Fibroblast of the aortic adventitia (primary cell): ENCODE measurements around the gene SYTL2. TPM values are rescaled to one million over a fixed set of nuclear protein-coding genes. Genes with fewer than 3 reads are reported as not detected.

Experiments used
- DNase-seq: peaks from one replicate; pipeline ENCODE4 v3.0.0-alpha.2; 2010; ENCODE audit warnings: low read depth
- H3K4me3 ChIP-seq: 2 replicates; pipeline ENCODE4 v1.5.1; 2011; ENCODE audit warnings: low read depth, mild to moderate bottlenecking, control low read depth, low read length, moderate library complexity
- CTCF ChIP-seq: IDR thresholded peaks from 2 replicates; pipeline ENCODE4 v1.5.1; 2011; ENCODE audit warnings: mild to moderate bottlenecking, low read length, control low read depth, inconsistent platforms; ENCODE audit not compliant: insufficient read depth
- total RNA-seq: library from RNA; depleted of rRNA; stranded (reverse); fragments of >200 nt; gene quantifications from 2 replicates; pipeline ENCODE4 v1.2.3, GENCODE V29; 2012; ENCODE audit warnings: low replicate concordance

Gene SYTL2
- total RNA-seq, 1 donor = 5.2 TPM

DNA sequence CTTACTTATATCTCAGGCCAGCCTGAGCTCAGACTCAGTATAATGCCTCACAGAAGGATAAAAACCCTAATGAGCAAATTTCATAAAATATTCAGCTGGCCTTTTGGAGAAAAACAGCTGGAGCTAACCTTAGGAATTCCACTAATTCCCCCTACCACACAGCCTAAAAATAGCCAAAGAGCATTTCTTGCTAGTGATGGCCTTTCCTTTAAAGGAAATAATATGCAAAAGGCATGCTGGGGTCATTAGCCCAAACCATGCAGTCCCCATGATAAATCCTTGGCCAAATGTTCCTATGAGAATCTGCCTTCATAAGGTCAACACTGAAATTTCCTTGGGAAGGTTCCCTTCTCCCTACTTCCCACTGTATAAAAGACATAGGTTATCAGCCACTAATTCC, 38.2 kb downstream of the SYTL2 start:
- no peak overlapping the region for H3K4me3 ChIP-seq
- TF ChIP-seq CTCF = no peak
- no peak for DNase-seq

GRCh38 chr11:85771568-85771967, 39.4 kb downstream of the SYTL2 start:
- no peak for DNase-seq
- TF ChIP-seq CTCF = no peak
- H3K4me3 ChIP-seq = no peak overlapping the region

DNA sequence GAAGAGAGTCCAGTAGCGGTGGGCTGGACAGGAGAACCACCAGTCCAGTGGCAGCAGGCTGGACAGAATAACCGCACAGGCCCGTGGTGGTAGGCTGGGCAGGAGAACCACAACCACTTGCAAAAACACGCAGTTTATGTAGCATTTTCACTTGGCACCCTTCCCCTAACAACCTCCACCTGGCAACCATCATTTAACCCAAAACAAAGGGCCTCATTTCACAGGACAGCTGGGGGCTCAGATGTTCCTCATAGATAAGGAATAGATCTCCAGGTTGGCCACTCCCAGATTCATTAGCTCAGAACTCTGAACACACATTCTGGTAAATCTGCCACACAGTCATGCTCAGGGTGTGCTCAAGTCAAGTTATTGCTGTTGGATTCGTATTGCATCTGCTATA, 41.2 kb downstream of the SYTL2 start:
- no peak for DNase-seq
- no peak for TF ChIP-seq CTCF

DNA sequence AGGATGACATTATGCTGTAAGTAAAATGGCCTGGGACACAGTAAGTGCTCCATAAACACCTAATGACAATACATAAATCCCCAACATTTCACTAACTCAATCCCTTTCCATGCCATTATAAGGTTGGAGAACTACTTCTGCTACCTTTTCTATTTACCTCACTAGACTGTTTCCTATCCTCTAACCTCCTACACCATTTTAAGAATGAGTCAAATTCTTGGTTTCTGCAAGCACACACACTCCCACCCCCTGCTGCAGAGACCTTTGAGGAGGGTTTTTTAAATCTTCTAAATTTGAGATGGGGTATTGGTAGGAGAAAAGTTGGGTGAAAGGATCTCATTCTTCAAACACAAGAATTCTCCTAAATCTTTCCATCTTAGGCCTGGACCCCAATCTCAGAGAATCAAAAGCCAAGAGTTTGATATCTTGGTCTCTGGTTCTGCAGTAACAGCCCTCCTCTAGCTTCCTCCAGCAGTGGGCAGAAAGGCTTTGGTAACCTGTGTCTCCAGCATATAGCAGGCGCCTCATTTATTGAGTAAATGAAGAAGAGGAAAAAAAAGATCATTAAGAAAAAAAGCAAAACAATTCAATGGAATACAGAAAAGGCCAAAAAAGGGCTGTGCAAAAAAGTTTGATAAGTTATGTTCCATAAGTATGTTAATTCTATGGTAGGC, 42.3 kb downstream of the SYTL2 start:
- no peak for TF ChIP-seq CTCF
- DNase-seq = no peak
- no peak overlapping the region for H3K4me3 ChIP-seq

More for the DNA sequence above, 41.2 kb downstream of the SYTL2 start:
- H3K4me3 ChIP-seq = no peak overlapping the region

DNA sequence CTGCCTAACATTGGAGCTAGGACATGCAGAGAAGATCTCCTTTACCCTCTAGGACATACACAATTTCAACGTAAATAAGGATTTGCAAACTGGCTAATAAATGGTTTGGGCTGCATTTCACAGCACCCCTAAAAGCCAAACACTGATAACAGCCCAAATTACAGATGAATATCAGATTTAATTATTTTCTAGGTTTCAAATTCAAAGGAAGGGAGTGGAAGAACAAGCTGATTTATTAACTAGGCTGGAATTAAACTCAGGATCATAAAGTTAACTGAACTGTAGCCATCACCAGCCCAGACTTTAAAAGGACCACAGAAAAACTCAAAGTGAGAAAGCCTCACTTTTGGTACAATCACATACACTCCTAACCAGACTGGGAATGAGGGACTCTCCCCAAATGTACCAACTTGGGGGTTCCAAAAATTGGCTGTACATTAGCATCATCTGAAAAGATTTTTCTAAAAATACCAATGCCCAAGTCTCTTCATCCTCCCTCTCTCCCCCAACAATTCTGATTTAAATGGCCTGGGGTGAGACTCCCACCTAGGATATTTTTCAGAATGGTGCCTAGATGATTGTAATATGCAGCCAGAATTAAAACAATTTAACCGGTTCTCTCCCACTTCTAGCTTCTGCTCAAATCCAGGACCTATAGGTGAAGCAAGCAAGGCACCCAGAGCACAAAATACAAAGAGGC, 43.5 kb downstream of the SYTL2 start:
- no peak for TF ChIP-seq CTCF

DNA sequence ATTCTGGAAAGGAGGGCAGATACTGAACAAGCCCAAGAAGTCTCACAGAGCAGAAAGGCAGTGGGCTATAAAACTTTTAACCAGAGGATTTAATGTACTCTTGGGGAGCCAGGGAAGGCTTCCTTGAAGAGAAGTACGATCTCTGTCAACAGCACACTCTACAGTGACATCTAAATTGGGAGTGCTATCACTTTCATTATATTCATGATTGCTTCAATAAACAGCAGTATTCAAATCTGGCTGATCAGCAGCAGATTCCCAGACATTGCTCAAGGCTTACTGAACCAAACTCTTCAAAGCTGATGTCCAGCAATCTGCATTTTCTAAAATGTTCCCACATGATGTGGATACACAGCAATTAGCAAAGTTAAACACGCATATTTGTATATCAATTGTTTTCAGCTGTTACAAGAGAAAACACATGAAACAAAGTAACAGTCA, 44.2 kb downstream of the SYTL2 start:
- no peak overlapping the region for H3K4me3 ChIP-seq
- DNase-seq = no peak
- no peak for TF ChIP-seq CTCF

More for the DNA sequence above, 43.5 kb downstream of the SYTL2 start:
- no peak overlapping the region for H3K4me3 ChIP-seq
- no peak for DNase-seq
